GM19193 (cell line): ENCODE measurements around the gene ASIC5.

Experiments used
- POLR2A ChIP-seq: IDR thresholded peaks from 4 replicates; pipeline ENCODE4 v1.6.1; 2011; ENCODE audit not compliant: insufficient read depth, insufficient read length; ENCODE audit errors: extremely low read depth

The ASIC5 gene

GRCh38 chr4:155795991-155796390 lies 70.1 kb downstream of the ASIC5 start:
- no peak for TF ChIP-seq POLR2A

GRCh38 chr4:155794589-155795236 lies 71.4 kb downstream of the ASIC5 start:
- no peak for TF ChIP-seq POLR2A

- no peak for TF ChIP-seq POLR2A
These were observed 76.1 kb downstream of the ASIC5 start for GRCh38 chr4:155789982-155790381.

GRCh38 chr4:155789391-155789790 lies 76.7 kb downstream of the ASIC5 start:
- no peak for TF ChIP-seq POLR2A

GRCh38 chr4:155787113-155787710 lies 78.9 kb downstream of the ASIC5 start:
- no peak for TF ChIP-seq POLR2A

- no peak for TF ChIP-seq POLR2A
These were observed 80.2 kb downstream of the ASIC5 start for GRCh38 chr4:155785828-155786227.

GRCh38 chr4:155784637-155785036 lies 81.4 kb downstream of the ASIC5 start:
- TF ChIP-seq POLR2A, result no peak

GRCh38 chr4:155781249-155781831 lies 84.7 kb downstream of the ASIC5 start:
- no peak for TF ChIP-seq POLR2A

GRCh38 chr4:155780775-155781174 lies 85.3 kb downstream of the ASIC5 start:
- no peak for TF ChIP-seq POLR2A
